ENCODE measurements around the gene OR5A2.
"Not testable (repeated sequence)": the region's sequence is repeated elsewhere in the genome, so short reads cannot be mapped to it uniquely, and the experiment has no call there.

Gene OR5A2

GRCh38 chr11:59400461-59401261 lies 25.6 kb downstream of the OR5A2 start:
- no peak overlapping the region for H3K27ac ChIP-seq
- H3K4me3 ChIP-seq, result no peak overlapping the region

GRCh38 chr11:59394186-59394585 lies 32.0 kb downstream of the OR5A2 start:
- no peak overlapping the region for H3K27ac ChIP-seq

GRCh38 chr11:59380263-59381059 lies 45.8 kb downstream of the OR5A2 start:
- H3K4me3 ChIP-seq, result no peak overlapping the region
- H3K27ac ChIP-seq, result no peak overlapping the region

More at GRCh38 chr11:59394186-59394585, 32.0 kb downstream of the OR5A2 start:
- no peak overlapping the region for H3K4me3 ChIP-seq

- not testable (repeated sequence) for H3K4me3 ChIP-seq, H3K27ac ChIP-seq
Measured at GRCh38 chr11:59372324-59372723, 53.9 kb downstream of the OR5A2 start.

- Histone ChIP-seq H3K4me3 (no peak overlapping the region), H3K27ac (no peak overlapping the region)
Measured at GRCh38 chr11:59368238-59369022, 57.8 kb downstream of the OR5A2 start.

All from skin epidermis (tissue), 12 donors.